ENCODE measurements around the gene SRSF10.

The SRSF10 gene

GRCh38 chr1:24021403-24022266 is 41.5 kb upstream of the SRSF10 start:
- Histone ChIP-seq H3K27me3 (ENCODE audit: insufficient read depth, poor library complexity, severe bottlenecking) (no peaks in the 10 kb centered on the region), H3K27ac (replicated peaks) (no peak overlapping the region), H3K4me3 (replicated peaks; ENCODE audit: insufficient read depth, low read length) (no peak overlapping the region)
- no peak for DNase-seq (ENCODE audit: low read depth in 1 of 2, low spot score in 1 of 2)
- TF ChIP-seq, protein P1, sequence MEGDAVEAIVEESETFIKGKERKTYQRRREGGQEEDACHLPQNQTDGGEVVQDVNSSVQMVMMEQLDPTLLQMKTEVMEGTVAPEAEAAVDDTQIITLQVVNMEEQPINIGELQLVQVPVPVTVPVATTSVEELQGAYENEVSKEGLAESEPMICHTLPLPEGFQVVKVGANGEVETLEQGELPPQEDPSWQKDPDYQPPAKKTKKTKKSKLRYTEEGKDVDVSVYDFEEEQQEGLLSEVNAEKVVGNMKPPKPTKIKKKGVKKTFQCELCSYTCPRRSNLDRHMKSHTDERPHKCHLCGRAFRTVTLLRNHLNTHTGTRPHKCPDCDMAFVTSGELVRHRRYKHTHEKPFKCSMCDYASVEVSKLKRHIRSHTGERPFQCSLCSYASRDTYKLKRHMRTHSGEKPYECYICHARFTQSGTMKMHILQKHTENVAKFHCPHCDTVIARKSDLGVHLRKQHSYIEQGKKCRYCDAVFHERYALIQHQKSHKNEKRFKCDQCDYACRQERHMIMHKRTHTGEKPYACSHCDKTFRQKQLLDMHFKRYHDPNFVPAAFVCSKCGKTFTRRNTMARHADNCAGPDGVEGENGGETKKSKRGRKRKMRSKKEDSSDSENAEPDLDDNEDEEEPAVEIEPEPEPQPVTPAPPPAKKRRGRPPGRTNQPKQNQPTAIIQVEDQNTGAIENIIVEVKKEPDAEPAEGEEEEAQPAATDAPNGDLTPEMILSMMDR (IDR thresholded peaks at IDR 0.05; ENCODE audit: insufficient read depth, low read length) = no peak
- TF ChIP-seq GABPA (IDR thresholded peaks at IDR 0.05; ENCODE audit: low read depth) (no peak), SPI1 (IDR thresholded peaks at IDR 0.05; ENCODE audit: borderline replicate concordance, low read depth) (no peak), REST (IDR thresholded peaks at IDR 0.05; ENCODE audit: insufficient replicate concordance, low read depth) (no peak), POLR2AphosphoS5 (IDR thresholded peaks at IDR 0.05; ENCODE audit: low read depth) (no peak)

- H3K27me3 ChIP-seq (ENCODE audit: insufficient read depth, poor library complexity, severe bottlenecking) = no peaks in the 10 kb centered on the region
- no peak overlapping the region for H3K4me3 ChIP-seq (replicated peaks; ENCODE audit: insufficient read depth, low read length)
- DNase-seq (ENCODE audit: low read depth in 1 of 2, low spot score in 1 of 2) = no peak
- TF ChIP-seq SPI1 (IDR thresholded peaks at IDR 0.05; ENCODE audit: borderline replicate concordance, low read depth) (no peak), GABPA (IDR thresholded peaks at IDR 0.05; ENCODE audit: low read depth) (no peak), REST (IDR thresholded peaks at IDR 0.05; ENCODE audit: insufficient replicate concordance, low read depth) (no peak), POLR2AphosphoS5 (IDR thresholded peaks at IDR 0.05; ENCODE audit: low read depth) (no peak)
- TF ChIP-seq, protein P1 (IDR thresholded peaks at IDR 0.05; ENCODE audit: insufficient read depth, low read length) = no peak
- no peak overlapping the region for H3K27ac ChIP-seq (replicated peaks)
Measured at GRCh38 chr1:24020470-24020869, 40.3 kb upstream of the SRSF10 start.

- Histone ChIP-seq H3K27me3 (ENCODE audit: insufficient read depth, poor library complexity, severe bottlenecking) (no peaks in the 10 kb centered on the region), H3K27ac (replicated peaks) (no peak overlapping the region), H3K4me3 (replicated peaks; ENCODE audit: insufficient read depth, low read length) (no peak overlapping the region)
- no peak for DNase-seq (ENCODE audit: low read depth in 1 of 2, low spot score in 1 of 2)
- no peak for TF ChIP-seq SPI1 (IDR thresholded peaks at IDR 0.05; ENCODE audit: borderline replicate concordance, low read depth)
- TF ChIP-seq, protein P1 (IDR thresholded peaks at IDR 0.05; ENCODE audit: insufficient read depth, low read length) = no peak
- no peak for TF ChIP-seq GABPA (IDR thresholded peaks at IDR 0.05; ENCODE audit: low read depth)
- no peak for TF ChIP-seq POLR2AphosphoS5 (IDR thresholded peaks at IDR 0.05; ENCODE audit: low read depth)
- no peak for TF ChIP-seq REST (IDR thresholded peaks at IDR 0.05; ENCODE audit: insufficient replicate concordance, low read depth)
Measured at GRCh38 chr1:24020025-24020424, 39.9 kb upstream of the SRSF10 start.
